Right hindlimb (tissue), 1 donor: ENCODE measurements around the gene VIT.
"Not testable (repeated sequence)": the region's sequence is repeated elsewhere in the genome, so short reads cannot be mapped to it uniquely, and the experiment has no call there.

Source experiments
- DNase-seq: peaks from one replicate; pipeline ENCODE4 v3.0.0-alpha.2; 2018

The VIT gene

DNA sequence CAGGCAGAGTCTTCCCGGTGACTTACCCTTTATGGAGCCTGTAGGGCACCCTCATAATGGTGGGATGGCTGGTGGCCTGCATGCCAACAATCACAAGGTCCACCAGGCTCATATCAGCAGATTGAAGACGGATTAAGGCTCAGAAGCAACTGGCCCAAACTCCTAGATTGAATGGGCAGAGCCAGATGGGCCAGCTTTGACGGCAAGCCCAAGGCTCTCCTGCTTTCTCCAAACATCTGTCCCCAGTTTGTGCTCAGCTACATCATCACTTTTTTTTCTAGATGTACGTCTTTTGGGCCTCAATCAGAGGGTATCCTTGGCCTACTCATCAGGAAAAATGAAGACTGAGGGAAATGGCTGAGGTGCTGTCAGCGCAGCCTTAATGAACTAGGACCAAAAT, 114.6 kb downstream of the VIT start:
- DNase-seq: no peak

DNA sequence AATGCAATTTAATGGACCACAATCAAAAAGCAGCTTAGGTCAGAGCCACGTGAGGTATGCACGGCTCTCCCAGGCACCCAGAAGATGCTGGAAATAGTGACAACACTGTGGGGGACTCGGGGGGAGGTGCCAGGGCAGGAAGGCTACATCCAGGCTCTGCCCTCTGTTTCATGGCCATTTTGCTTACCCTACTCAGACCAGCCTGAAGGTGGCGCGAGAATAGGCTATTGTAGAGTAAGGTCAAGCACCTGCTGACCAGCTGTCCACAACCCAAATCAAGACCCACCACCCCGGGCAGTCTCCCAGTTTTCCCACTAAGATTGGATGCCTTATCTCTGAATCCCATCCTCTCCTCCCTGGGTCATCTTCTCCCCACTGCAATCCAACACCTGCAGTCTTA, 115.7 kb downstream of the VIT start:
- no peak for DNase-seq

- no peak for DNase-seq
Observed at GRCh38 chr2:36818542-36818941, 122.0 kb downstream of the VIT start.

DNA sequence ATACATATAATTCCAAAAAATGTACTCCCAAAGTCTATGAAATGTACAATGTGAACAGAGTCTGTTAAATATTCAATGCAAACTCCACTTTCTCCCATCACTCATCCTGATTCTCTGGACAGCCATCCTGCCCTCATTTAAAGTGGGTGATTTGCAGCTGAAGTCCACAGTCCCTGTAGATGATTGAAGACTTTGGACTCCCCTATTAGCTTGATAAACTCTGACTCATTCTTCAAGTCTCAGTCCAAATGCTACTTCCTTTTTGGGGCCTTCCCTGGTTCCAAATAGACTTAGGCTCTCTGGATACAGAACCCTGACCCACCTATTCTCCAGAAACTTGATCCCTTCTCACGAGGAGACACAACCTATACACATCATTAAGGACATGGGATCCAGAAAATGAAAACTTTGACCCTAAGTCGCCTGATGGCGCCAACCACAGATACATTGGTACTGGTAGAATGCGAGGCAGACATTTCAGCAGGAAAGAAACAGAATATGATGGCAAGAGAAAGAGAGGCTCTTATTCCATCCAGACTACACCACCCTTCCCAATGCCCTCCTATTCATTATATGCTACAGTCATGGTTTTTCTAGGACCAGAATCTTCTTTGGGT, 122.7 kb downstream of the VIT start:
- DNase-seq: no peak

GRCh38 chr2:36820942-36821605, 124.6 kb downstream of the VIT start:
- no peak for DNase-seq

DNA sequence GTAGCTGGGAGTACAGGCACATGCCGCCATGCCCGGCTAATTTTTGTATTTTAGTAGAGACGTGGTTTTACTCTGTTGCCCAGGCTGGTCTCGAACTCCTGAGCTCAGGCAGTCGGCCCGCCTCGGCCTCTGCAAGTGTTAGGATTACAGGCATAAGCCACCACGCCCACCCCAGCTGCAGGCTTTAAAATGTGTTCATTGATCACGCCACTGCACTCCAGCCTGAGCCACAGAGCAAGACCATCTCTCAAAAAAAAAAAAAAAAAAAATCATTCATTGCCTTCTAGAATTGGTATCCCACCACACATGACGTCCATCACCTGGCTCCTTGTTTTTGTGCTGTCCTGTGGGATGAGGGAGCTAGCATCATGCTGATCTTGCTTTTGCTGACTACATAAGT, 127.4 kb downstream of the VIT start:
- no peak for DNase-seq

GRCh38 chr2:36824273-36824672, 127.8 kb downstream of the VIT start:
- no peak for DNase-seq

DNA sequence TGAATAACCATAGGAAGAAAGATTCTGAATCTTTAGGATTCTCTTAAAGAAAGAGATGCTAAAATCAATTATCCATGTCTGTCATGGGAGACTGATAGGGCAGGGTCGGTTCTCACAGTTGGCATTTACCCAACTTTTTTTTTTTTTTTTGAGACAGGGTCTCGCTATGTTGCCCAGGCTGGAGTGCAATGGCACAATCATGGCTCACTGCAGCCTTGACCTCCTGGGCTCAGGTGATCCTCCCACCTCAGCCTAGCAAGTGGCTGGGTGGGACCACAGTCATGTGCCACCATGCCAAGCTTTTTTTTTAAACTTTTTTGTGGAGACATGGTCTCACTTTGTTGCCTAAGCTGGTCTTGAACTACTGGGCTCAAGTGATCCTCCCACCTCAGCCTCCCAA, 128.2 kb downstream of the VIT start:
- DNase-seq: not testable (repeated sequence)

DNA sequence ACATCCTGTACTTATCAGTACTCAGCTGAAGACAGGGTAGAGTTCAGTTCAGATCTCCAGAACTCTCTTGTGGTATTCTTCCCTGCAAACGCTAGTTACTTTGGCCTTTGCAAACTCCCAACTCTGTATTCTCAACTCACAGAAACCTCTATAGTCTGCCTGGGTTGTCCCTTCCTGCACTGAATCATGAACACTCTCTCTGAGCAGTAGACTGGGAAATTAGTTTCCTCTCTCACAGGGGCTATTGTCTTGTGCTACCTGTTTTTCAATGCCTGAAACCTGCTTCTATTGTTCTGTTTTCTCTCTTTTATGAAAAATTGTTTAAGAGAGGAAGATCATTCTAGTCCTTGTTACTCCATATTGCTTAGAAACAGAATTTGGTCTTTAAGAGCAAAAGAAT, 134.7 kb downstream of the VIT start:
- no peak for DNase-seq

GRCh38 chr2:36834203-36834602, 137.7 kb downstream of the VIT start:
- DNase-seq: no peak

GRCh38 chr2:36834731-36835524, 138.4 kb downstream of the VIT start:
- no peak for DNase-seq

- DNase-seq: no peak
Observed at GRCh38 chr2:36839976-36840617, 143.6 kb downstream of the VIT start.

DNA sequence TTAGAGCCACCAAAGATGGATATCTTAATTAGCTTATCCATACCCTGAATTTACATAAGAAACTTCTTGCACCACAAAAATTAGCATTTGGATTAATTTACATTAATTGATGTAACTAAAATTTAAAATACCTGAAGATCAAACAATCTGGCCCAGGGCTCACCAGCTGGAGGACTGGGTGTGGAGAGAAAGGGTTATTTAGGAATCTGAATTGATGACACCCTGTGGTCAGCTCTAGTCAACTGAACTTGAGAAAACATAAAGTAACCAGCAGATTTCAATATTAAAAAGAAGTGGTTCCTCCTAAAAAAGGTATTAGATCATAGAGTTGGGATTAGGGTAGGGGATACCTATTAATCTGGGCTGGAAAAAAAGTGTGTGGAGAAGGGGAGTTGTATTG, 147.3 kb downstream of the VIT start:
- DNase-seq: no peak

GRCh38 chr2:36849265-36849664, 152.8 kb downstream of the VIT start:
- DNase-seq: no peak

DNA sequence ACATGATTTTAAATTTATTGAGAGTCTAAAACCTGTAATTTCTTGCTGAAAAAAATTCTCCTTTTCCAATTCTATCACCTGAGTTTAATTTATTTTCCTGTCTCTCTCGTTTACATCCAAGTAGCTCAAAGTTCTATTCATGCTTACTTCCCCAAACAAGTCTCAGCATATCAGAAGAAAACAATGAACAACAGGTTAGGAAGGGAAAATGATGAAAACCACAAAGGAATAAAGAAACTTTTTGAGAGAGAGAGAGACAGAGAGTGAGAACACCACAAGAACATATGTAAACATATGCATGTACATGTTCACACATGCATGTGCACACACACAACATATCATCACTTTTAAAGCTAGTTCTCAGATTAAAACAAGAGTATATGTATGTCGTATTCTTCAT, 157.7 kb downstream of the VIT start:
- no peak for DNase-seq

GRCh38 chr2:36855429-36855828, 158.9 kb downstream of the VIT start:
- no peak for DNase-seq

DNA sequence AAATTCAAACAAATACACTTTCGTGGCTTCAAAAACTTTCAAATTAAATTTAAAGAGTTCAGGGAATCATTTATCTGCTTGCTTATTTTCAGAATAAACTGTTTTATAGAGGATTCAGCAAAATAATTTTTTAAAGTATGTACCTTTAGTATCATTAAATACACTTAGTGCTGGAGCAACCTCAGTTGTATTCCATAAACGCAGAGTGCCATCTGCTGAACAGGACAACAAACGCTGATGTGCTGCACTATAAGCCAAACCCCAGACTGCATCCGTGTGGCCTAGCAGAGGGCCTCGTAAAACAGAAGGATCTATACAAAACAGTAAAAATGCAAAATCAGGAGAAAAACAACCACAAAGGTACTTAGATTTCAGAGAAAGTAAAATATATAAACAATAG, 161.2 kb downstream of the VIT start:
- no peak for DNase-seq

- no peak for DNase-seq
Observed at GRCh38 chr2:36858551-36859365, 162.3 kb downstream of the VIT start.

DNA sequence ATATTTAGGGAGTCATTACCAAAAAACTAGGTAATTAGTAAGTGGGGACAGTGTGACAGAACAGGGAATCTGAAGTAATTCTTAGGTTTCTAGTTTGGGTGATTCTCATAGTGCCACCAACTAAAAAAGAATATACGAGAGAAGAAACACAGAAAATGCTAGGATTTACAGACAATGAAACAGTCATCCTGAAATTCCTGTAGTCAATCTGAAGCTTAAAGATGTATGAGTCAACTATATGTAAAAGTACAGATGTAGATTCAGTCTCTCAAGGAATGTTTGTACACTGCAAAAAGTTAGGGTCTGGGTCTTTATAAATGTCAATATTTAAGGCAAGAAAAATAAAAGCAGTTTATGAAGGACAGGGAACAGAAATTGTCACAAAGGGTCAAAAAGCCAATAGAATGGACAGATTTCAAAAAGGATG, 162.9 kb downstream of the VIT start:
- DNase-seq: no peak

DNA sequence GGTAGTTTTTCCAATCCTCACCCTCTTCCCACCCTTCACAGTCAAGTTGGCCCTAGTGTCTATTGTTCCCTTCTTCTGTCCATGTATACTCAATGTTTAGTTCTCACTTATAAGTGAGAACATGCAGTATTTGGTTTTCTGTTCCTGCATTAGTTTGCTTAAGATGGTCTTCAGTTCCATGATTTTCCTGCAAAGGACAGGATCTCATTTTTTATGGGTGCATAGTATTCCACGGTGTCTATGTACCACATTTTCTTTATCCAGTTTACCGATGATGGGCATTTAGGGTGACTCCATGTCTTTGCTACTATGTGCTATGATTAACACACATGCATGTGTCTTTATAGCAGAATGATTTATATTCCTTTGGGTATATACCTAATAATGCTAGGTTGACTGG, 165.4 kb downstream of the VIT start:
- no peak for DNase-seq
